Left ventricle myocardium inferior (tissue), 1 donor: ENCODE results near the gene SLC6A7. TPM values are rescaled to one million over a fixed set of nuclear protein-coding genes. Genes with fewer than 3 reads are reported as not detected.
A peak's percentile ranks its signal among the peaks of the same experiment; 100 is the strongest.

Experiments
- DNase-seq: peaks from one replicate; pipeline ENCODE4 v3.0.0-alpha.2; 2020
- H3K27ac ChIP-seq: fragments of 200-600 bp; replicated peaks from 2 replicates; pipeline ENCODE4 v1.8.0; 2021
- H3K27me3 ChIP-seq: fragments of 200-600 bp; 2 replicates; pipeline ENCODE4 v1.8.0; 2021; ENCODE audit warnings: low read depth
- H3K36me3 ChIP-seq: fragments of 200-600 bp; 2 replicates; pipeline ENCODE4 v1.8.0; 2021
- H3K4me1 ChIP-seq: fragments of 200-600 bp; 2 replicates; pipeline ENCODE4 v1.8.0; 2021
- H3K4me3 ChIP-seq: fragments of 200-600 bp; 2 replicates; pipeline ENCODE4 v1.8.0; 2021; ENCODE audit warnings: mild to moderate bottlenecking, moderate library complexity
- H3K9me3 ChIP-seq: fragments of 200-600 bp; replicated peaks from 2 replicates; pipeline ENCODE4 v1.8.0; 2021
- CTCF ChIP-seq: fragments of 200-600 bp; IDR thresholded peaks from 2 replicates; pipeline ENCODE4 v1.8.0; 2021; ENCODE audit warnings: antibody characterized with exemption, mild to moderate bottlenecking, borderline replicate concordance
- intact Hi-C: fragments of 100-400 bp; cut with micrococcal nuclease; formaldehyde crosslinking; loops from one replicate; pipeline ENCODE4 v1.11.0; 2022
- total RNA-seq: library from RNA; stranded (reverse); fragmentation: NEBNext Ultra II Directional; extraction: Animal tissue kit (Norgen Biotek cat#: 25700); gene quantifications from one replicate; pipeline ENCODE4 v1.2.1, GENCODE V29; 2021
- donor health status: DM: no; HTN: yes; CAD: no; lungs with severe emphysema.

Gene SLC6A7
- total RNA-seq, 1 donor from 2014 or later: not detected

- no peak for TF ChIP-seq CTCF
- Histone ChIP-seq H3K36me3 (no peaks in the 10 kb centered on the region), H3K4me1 (peaks cover 8% of the 10 kb centered on the region), H3K27ac (no peak overlapping the region), H3K4me3 (no peak overlapping the region), H3K27me3 (no peaks in the 10 kb centered on the region), H3K9me3 (no peaks in the 10 kb centered on the region)
- intact Hi-C loops: no loop called here
- no peak for DNase-seq
Observed at GRCh38 chr5:150239794-150240122, 49.9 kb downstream of the SLC6A7 start.

- Histone ChIP-seq H3K27me3 (no peaks in the 10 kb centered on the region), H3K4me3 (no peak overlapping the region), H3K9me3 (no peaks in the 10 kb centered on the region), H3K27ac (no peak overlapping the region), H3K4me1 (peaks cover 26% of the 10 kb centered on the region), H3K36me3 (no peaks in the 10 kb centered on the region)
- no peak for DNase-seq
- no peak for TF ChIP-seq CTCF
- intact Hi-C loops: no loop called here
Observed at GRCh38 chr5:150241298-150242160, 51.7 kb downstream of the SLC6A7 start.

- DNase-seq: no peak
- H3K27me3 ChIP-seq: no peaks in the 10 kb centered on the region
- peaks cover 31% of the 10 kb centered on the region for H3K4me1 ChIP-seq
- no peak for TF ChIP-seq CTCF
- no peak overlapping the region for H3K4me3 ChIP-seq
- intact Hi-C loops: no loop called here
- H3K36me3 ChIP-seq: no peaks in the 10 kb centered on the region
- no peak overlapping the region for H3K27ac ChIP-seq
- no peaks in the 10 kb centered on the region for H3K9me3 ChIP-seq
Observed at GRCh38 chr5:150242251-150242894, 52.5 kb downstream of the SLC6A7 start.

GRCh38 chr5:150243590-150243989 is 53.7 kb downstream of the SLC6A7 start:
- no peaks in the 10 kb centered on the region for H3K27me3 ChIP-seq
- peaks cover 31% of the 10 kb centered on the region for H3K4me1 ChIP-seq
- no peak for DNase-seq
- TF ChIP-seq CTCF: no peak
- intact Hi-C loops: no loop called here
- no peak overlapping the region for H3K27ac ChIP-seq
- H3K4me3 ChIP-seq: no peak overlapping the region
- no peaks in the 10 kb centered on the region for H3K9me3 ChIP-seq
- H3K36me3 ChIP-seq: no peaks in the 10 kb centered on the region

GRCh38 chr5:150244209-150244608 is 54.3 kb downstream of the SLC6A7 start:
- no peaks in the 10 kb centered on the region for H3K27me3 ChIP-seq
- peaks cover 31% of the 10 kb centered on the region for H3K4me1 ChIP-seq
- no peak for TF ChIP-seq CTCF
- DNase-seq: no peak
- no peaks in the 10 kb centered on the region for H3K36me3 ChIP-seq
- H3K27ac ChIP-seq: no peak overlapping the region
- intact Hi-C loops: no loop called here
- H3K9me3 ChIP-seq: no peaks in the 10 kb centered on the region
- peak overlapping the region; percentile 60 for H3K4me3 ChIP-seq
